Coronary artery (tissue), 2 donors: ENCODE measurements around the gene PSMD11.
A peak's percentile ranks its signal among the peaks of the same experiment; 100 is the strongest.
"Not testable (repeated sequence)": the region's sequence is repeated elsewhere in the genome, so short reads cannot be mapped to it uniquely, and the experiment has no call there.

Experiments used
- DNase-seq: peaks from one replicate; pipeline ENCODE4 v3.0.0-alpha.2; 2017; ENCODE audit warnings: low spot score
- H3K27ac ChIP-seq, 2 donors: fragments of 200-600 bp; sonication (generic); one replicate each; pipeline ENCODE4 v1.5.1; 2016 to 2019
- H3K4me3 ChIP-seq: fragments of 200-600 bp; sonication (generic); 2 replicates; pipeline ENCODE4 v1.5.1; 2016; ENCODE audit warnings: mild to moderate bottlenecking, moderate library complexity
- CTCF ChIP-seq: fragments of 200-600 bp; sonication (generic); IDR thresholded peaks from one replicate; pipeline ENCODE4 v1.5.1; 2019; ENCODE audit warnings: antibody characterized with exemption

PSMD11 gene

GRCh38 chr17:32518646-32519227 is 74.4 kb downstream of the PSMD11 start:
- DNase-seq: no peak
- H3K4me3 ChIP-seq: peak overlapping the region; percentile 71
- H3K27ac ChIP-seq: peak overlapping the region in 1 of 2 donors; percentile 26
- no peak for TF ChIP-seq CTCF

GRCh38 chr17:32519228-32520103 is 75.2 kb downstream of the PSMD11 start:
- Histone ChIP-seq H3K4me3 (peak overlapping the region; percentile 71), H3K27ac (peak overlapping the region in 1 of 2 donors; percentile 26)
- TF ChIP-seq CTCF: no peak
- no peak for DNase-seq

- no peak for TF ChIP-seq CTCF
- DNase-seq: no peak
- H3K27ac ChIP-seq: peak overlapping the region in 1 of 2 donors; percentile 34
- H3K4me3 ChIP-seq: peak overlapping the region; percentile 71
Measured at GRCh38 chr17:32520104-32520701, 75.9 kb downstream of the PSMD11 start.

GRCh38 chr17:32520737-32521404 is 76.6 kb downstream of the PSMD11 start:
- TF ChIP-seq CTCF: no peak
- peak overlapping the region in 1 of 2 donors; percentile 34 for H3K27ac ChIP-seq
- H3K4me3 ChIP-seq: no peak overlapping the region
- DNase-seq: no peak

GRCh38 chr17:32523017-32523680 is 78.8 kb downstream of the PSMD11 start:
- TF ChIP-seq CTCF: no peak
- H3K27ac ChIP-seq: no peak overlapping the region
- no peak for DNase-seq
- no peak overlapping the region for H3K4me3 ChIP-seq

- no peak for TF ChIP-seq CTCF
- no peak for DNase-seq
- H3K27ac ChIP-seq: no peak overlapping the region
- no peak overlapping the region for H3K4me3 ChIP-seq
Measured at GRCh38 chr17:32523827-32524552, 79.7 kb downstream of the PSMD11 start.

GRCh38 chr17:32524553-32524880 is 80.2 kb downstream of the PSMD11 start:
- H3K4me3 ChIP-seq, H3K27ac ChIP-seq, DNase-seq: not testable (repeated sequence)
